Measurements from ENCODE around the gene GALR2.
"Not testable (repeated sequence)": the region's sequence is repeated elsewhere in the genome, so short reads cannot be mapped to it uniquely, and the experiment has no call there.

GALR2 gene

GRCh38 chr17:76072148-76072858 lies 2.3 kb upstream of the GALR2 start, which contains the start of gene SRP68:
Gene SRP68, minus strand, starts transcription at chr17:76072517. Its CDS starts 26 bp downstream, at chr17:76072491.
- TF ChIP-seq ZNF274 (IDR thresholded peaks at IDR 0.05; ENCODE audit: low read depth, low read length) (no peak), YY1 (IDR thresholded peaks at IDR 0.05; ENCODE audit: insufficient read depth, insufficient read length) (peak; percentile 80), SUZ12 (IDR thresholded peaks at IDR 0.05; ENCODE audit: extremely low read depth, insufficient read depth, insufficient read length) (no peak)
- DNase-seq (ENCODE audit: low read depth, low spot score) = peak; percentile 87
- Histone ChIP-seq H3K4me3 (ENCODE audit: insufficient read length, low read depth) (peak within 1 kb of the TSS; percentile 85), H3K36me3 (ENCODE audit: insufficient read depth, insufficient read length, low read length) (peaks cover 23% of the 10 kb centered on the region), H3K4me1 (ENCODE audit: insufficient read depth, insufficient read length) (peaks cover 16% of the 10 kb centered on the region), H3K9me3 (ENCODE audit: insufficient read depth, low read length) (no peaks in the 10 kb centered on the region), H3K27me3 (ENCODE audit: insufficient read depth, insufficient read length) (peaks cover 45% of the 10 kb centered on the region), H3K9ac (ENCODE audit: insufficient read length, low read depth) (peak within 1 kb of the TSS; percentile 90)

GRCh38 chr17:76075364-76076145 lies 974 bp downstream of the GALR2 start:
- H3K9me3 ChIP-seq (ENCODE audit: insufficient read depth, low read length) = no peaks in the 10 kb centered on the region
- peak overlapping the region; percentile 77 for H3K9ac ChIP-seq (ENCODE audit: insufficient read length, low read depth)
- peaks cover 38% of the 10 kb centered on the region for H3K4me1 ChIP-seq (ENCODE audit: insufficient read depth, insufficient read length)
- peak overlapping the region; percentile 59 for H3K4me3 ChIP-seq (ENCODE audit: insufficient read length, low read depth)
- H3K36me3 ChIP-seq (ENCODE audit: insufficient read depth, insufficient read length, low read length) = no peaks in the 10 kb centered on the region
- no peak for DNase-seq (ENCODE audit: low read depth, low spot score)
- TF ChIP-seq ZNF274 (IDR thresholded peaks at IDR 0.05; ENCODE audit: low read depth, low read length) (no peak), YY1 (IDR thresholded peaks at IDR 0.05; ENCODE audit: insufficient read depth, insufficient read length) (no peak), SUZ12 (IDR thresholded peaks at IDR 0.05; ENCODE audit: extremely low read depth, insufficient read depth, insufficient read length) (no peak)
- peaks cover 46% of the 10 kb centered on the region for H3K27me3 ChIP-seq (ENCODE audit: insufficient read depth, insufficient read length)

DNA sequence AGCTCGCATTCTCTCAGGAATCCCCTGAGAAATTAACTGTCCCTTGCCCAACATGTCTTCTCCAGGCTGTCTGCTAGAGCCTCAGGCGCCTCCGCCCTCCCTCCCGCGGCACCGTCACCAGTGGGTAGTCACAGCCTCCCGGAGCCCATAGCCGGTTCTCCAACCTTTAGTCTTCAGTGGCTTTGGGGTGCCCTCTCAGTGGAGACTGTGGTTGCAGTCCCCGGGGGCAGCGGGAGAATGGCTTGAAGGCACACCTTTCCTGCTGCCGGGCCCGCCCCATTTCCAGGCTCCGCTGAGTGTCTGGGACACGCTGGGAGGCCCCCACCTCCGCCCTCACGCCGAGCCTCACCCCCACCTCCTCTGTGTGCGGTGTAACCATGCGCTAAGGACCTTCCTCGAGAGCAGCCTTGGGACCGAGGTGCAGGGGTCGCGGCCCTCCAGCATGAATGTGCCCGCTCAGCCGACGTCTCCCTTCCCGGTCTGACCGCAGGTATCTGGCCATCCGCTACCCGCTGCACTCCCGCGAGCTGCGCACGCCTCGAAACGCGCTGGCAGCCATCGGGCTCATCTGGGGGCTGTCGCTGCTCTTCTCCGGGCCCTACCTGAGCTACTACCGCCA lies 1.7 kb downstream of the GALR2 start:
- Histone ChIP-seq H3K4me3 (ENCODE audit: insufficient read length, low read depth) (no peak overlapping the region), H3K9me3 (ENCODE audit: insufficient read depth, low read length) (no peaks in the 10 kb centered on the region), H3K9ac (ENCODE audit: insufficient read length, low read depth) (no peak overlapping the region), H3K4me1 (ENCODE audit: insufficient read depth, insufficient read length) (peaks cover 39% of the 10 kb centered on the region), H3K27me3 (ENCODE audit: insufficient read depth, insufficient read length) (peaks cover 46% of the 10 kb centered on the region), H3K36me3 (ENCODE audit: insufficient read depth, insufficient read length, low read length) (no peaks in the 10 kb centered on the region)
- DNase-seq (ENCODE audit: low read depth, low spot score) = no peak
- TF ChIP-seq ZNF274 (IDR thresholded peaks at IDR 0.05; ENCODE audit: low read depth, low read length) (no peak), YY1 (IDR thresholded peaks at IDR 0.05; ENCODE audit: insufficient read depth, insufficient read length) (no peak)

DNA sequence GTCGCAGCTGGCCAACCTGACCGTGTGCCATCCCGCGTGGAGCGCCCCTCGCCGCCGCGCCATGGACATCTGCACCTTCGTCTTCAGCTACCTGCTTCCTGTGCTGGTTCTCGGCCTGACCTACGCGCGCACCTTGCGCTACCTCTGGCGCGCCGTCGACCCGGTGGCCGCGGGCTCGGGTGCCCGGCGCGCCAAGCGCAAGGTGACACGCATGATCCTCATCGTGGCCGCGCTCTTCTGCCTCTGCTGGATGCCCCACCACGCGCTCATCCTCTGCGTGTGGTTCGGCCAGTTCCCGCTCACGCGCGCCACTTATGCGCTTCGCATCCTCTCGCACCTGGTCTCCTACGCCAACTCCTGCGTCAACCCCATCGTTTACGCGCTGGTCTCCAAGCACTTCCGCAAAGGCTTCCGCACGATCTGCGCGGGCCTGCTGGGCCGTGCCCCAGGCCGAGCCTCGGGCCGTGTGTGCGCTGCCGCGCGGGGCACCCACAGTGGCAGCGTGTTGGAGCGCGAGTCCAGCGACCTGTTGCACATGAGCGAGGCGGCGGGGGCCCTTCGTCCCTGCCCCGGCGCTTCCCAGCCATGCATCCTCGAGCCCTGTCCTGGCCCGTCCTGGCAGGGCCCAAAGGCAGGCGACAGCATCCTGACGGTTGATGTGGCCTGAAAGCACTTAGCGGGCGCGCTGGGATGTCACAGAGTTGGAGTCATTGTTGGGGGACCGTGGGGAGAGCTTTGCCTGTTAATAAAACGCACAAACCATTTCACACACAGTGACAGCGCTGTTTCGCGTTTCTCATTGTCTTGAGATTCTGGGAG lies 2.4 kb downstream of the GALR2 start:
- H3K27me3 ChIP-seq (ENCODE audit: insufficient read depth, insufficient read length) = peaks cover 46% of the 10 kb centered on the region
- H3K36me3 ChIP-seq (ENCODE audit: insufficient read depth, insufficient read length, low read length) = peaks cover 7% of the 10 kb centered on the region
- DNase-seq (ENCODE audit: low read depth, low spot score) = no peak
- H3K4me3 ChIP-seq (ENCODE audit: insufficient read length, low read depth) = no peak overlapping the region
- peaks cover 39% of the 10 kb centered on the region for H3K4me1 ChIP-seq (ENCODE audit: insufficient read depth, insufficient read length)
- TF ChIP-seq ZNF274 (IDR thresholded peaks at IDR 0.05; ENCODE audit: low read depth, low read length) = no peak
- H3K9me3 ChIP-seq (ENCODE audit: insufficient read depth, low read length) = no peaks in the 10 kb centered on the region
- H3K9ac ChIP-seq (ENCODE audit: insufficient read length, low read depth) = no peak overlapping the region

- Histone ChIP-seq H3K4me3 (ENCODE audit: insufficient read length, low read depth) (no peak overlapping the region), H3K9me3 (ENCODE audit: insufficient read depth, low read length) (no peaks in the 10 kb centered on the region), H3K36me3 (ENCODE audit: insufficient read depth, insufficient read length, low read length) (peaks cover 14% of the 10 kb centered on the region), H3K27me3 (ENCODE audit: insufficient read depth, insufficient read length) (peaks cover 45% of the 10 kb centered on the region), H3K9ac (ENCODE audit: insufficient read length, low read depth) (peak overlapping the region; percentile 12), H3K4me1 (ENCODE audit: insufficient read depth, insufficient read length) (peaks cover 39% of the 10 kb centered on the region)
- no peak for TF ChIP-seq ZNF274 (IDR thresholded peaks at IDR 0.05; ENCODE audit: low read depth, low read length)
- no peak for TF ChIP-seq SUZ12 (IDR thresholded peaks at IDR 0.05; ENCODE audit: extremely low read depth, insufficient read depth, insufficient read length)
- TF ChIP-seq YY1 (IDR thresholded peaks at IDR 0.05; ENCODE audit: insufficient read depth, insufficient read length) = no peak
- no peak for DNase-seq (ENCODE audit: low read depth, low spot score)
Measured at GRCh38 chr17:76077584-76078110, 3.1 kb downstream of the GALR2 start.

GRCh38 chr17:76078370-76078769 lies 3.8 kb downstream of the GALR2 start:
- H3K9me3 ChIP-seq (ENCODE audit: insufficient read depth, low read length); H3K9ac ChIP-seq (ENCODE audit: insufficient read length, low read depth); H3K4me3 ChIP-seq (ENCODE audit: insufficient read length, low read depth); DNase-seq (ENCODE audit: low read depth, low spot score): not testable (repeated sequence)
- Histone ChIP-seq H3K27me3 (ENCODE audit: insufficient read depth, insufficient read length) (peaks cover 39% of the 10 kb centered on the region), H3K36me3 (ENCODE audit: insufficient read depth, insufficient read length, low read length) (peaks cover 21% of the 10 kb centered on the region), H3K4me1 (ENCODE audit: insufficient read depth, insufficient read length) (peaks cover 46% of the 10 kb centered on the region)

All from NT2/D1 (cell line).